SH-SY5Y (cell line): ENCODE data around the gene ARHGAP24.

ENCODE experiments used
- GATA2 ChIP-seq: IDR thresholded peaks from 2 replicates; pipeline ENCODE4 v1.6.1; 2011; ENCODE audit warnings: mild to moderate bottlenecking, low read depth, low read length
- GATA3 ChIP-seq: IDR thresholded peaks from 2 replicates; pipeline ENCODE4 v1.6.1; 2011; ENCODE audit warnings: low read depth, mild to moderate bottlenecking, low read length, moderate library complexity

Gene ARHGAP24

GRCh38 chr4:86032476-86033022 lies 557.6 kb downstream of the ARHGAP24 start:
- TF ChIP-seq GATA3: no peak
- no peak for TF ChIP-seq GATA2

- TF ChIP-seq GATA2 (no peak), GATA3 (no peak)
Observed at GRCh38 chr4:86033171-86033570, 558.2 kb downstream of the ARHGAP24 start.

GRCh38 chr4:86034616-86035015 lies 559.7 kb downstream of the ARHGAP24 start:
- TF ChIP-seq GATA3 (no peak), GATA2 (no peak)

GRCh38 chr4:86035688-86036087 lies 560.7 kb downstream of the ARHGAP24 start:
- no peak for TF ChIP-seq GATA2
- no peak for TF ChIP-seq GATA3

GRCh38 chr4:86036736-86037135 lies 561.8 kb downstream of the ARHGAP24 start:
- TF ChIP-seq GATA3 (no peak), GATA2 (no peak)

- TF ChIP-seq GATA2: no peak
- TF ChIP-seq GATA3: no peak
Observed at GRCh38 chr4:86038037-86038436, 563.1 kb downstream of the ARHGAP24 start.

GRCh38 chr4:86043755-86044592 lies 569.0 kb downstream of the ARHGAP24 start:
- TF ChIP-seq GATA3: no peak

- TF ChIP-seq GATA3 (no peak), GATA2 (no peak)
Observed at GRCh38 chr4:86044593-86044985, 569.6 kb downstream of the ARHGAP24 start.

GRCh38 chr4:86048426-86048825 lies 573.5 kb downstream of the ARHGAP24 start:
- TF ChIP-seq GATA2 (no peak), GATA3 (no peak)

- TF ChIP-seq GATA2: no peak
Observed at GRCh38 chr4:86050496-86050895, 575.5 kb downstream of the ARHGAP24 start.
